Keratinocyte (primary cell): ENCODE results near the gene ENPP6. TPM values are rescaled to one million over a fixed set of nuclear protein-coding genes. Genes with fewer than 3 reads are reported as not detected.

Source experiments
- DNase-seq: peaks from one replicate; pipeline ENCODE4 v3.0.0-alpha.2; 2011; ENCODE audit warnings: low read depth, missing footprints, low spot score
- FAIRE-seq: peaks from 2 replicates; lab custom pipeline; 2011; peaks lifted over from hg19 to GRCh38; lab: Jason Lieb, UNC
- H2AFZ ChIP-seq: 2 replicates; pipeline ENCODE4 v1.6.0; 2012; ENCODE audit warnings: low read length, control low read depth, inconsistent platforms; ENCODE audit not compliant: control insufficient read depth
- H3K27ac ChIP-seq: 2 replicates; pipeline ENCODE4 v1.5.1; 2011; ENCODE audit warnings: low read length; ENCODE audit not compliant: control insufficient read depth, insufficient read depth
- H3K27me3 ChIP-seq: 3 replicates; pipeline ENCODE4 v1.6.0; 2011; ENCODE audit warnings: low read length; ENCODE audit not compliant: control insufficient read depth, insufficient read depth; ENCODE audit errors: extremely low read depth
- H3K36me3 ChIP-seq, 2 experiments: 2 replicates in 1 of 2; 3 replicates in 1 of 2; pipeline ENCODE4 v1.5.1; 2011; ENCODE audit warnings: low read length in 2 of 2, mild to moderate bottlenecking in 1 of 2; ENCODE audit not compliant: control insufficient read depth in 2 of 2, insufficient read depth in 2 of 2; ENCODE audit errors: extremely low read depth in 1 of 2
- H3K4me1 ChIP-seq: 3 replicates; pipeline ENCODE4 v1.5.1; 2011; ENCODE audit warnings: low read length; ENCODE audit not compliant: control insufficient read depth, insufficient read depth; ENCODE audit errors: extremely low read depth
- H3K4me2 ChIP-seq: 3 replicates; pipeline ENCODE4 v1.6.0; 2011; ENCODE audit warnings: low read depth, low read length; ENCODE audit not compliant: control insufficient read depth, insufficient read depth; ENCODE audit errors: extremely low read depth
- H3K4me3 ChIP-seq, 3 experiments: fragments of 200-600 bp in 1 of 3; sonication (generic) in 1 of 3; 2 replicates in 2 of 3; 3 replicates in 1 of 3; pipeline ENCODE4 v1.5.1; 2011 to 2016; ENCODE audit warnings: low read length in 3 of 3, mild to moderate bottlenecking in 3 of 3, control low read depth in 2 of 3, inconsistent platforms in 1 of 3, low read depth in 1 of 3, mixed read lengths in 1 of 3, mixed run types in 1 of 3, moderate library complexity in 1 of 3; ENCODE audit not compliant: control insufficient read depth in 2 of 3, insufficient read depth in 2 of 3; ENCODE audit errors: extremely low read depth in 1 of 3
- H3K79me2 ChIP-seq: 2 replicates; pipeline ENCODE4 v1.6.0; 2012; ENCODE audit warnings: low read length; ENCODE audit not compliant: control insufficient read depth, insufficient read depth
- H3K9ac ChIP-seq: 3 replicates; pipeline ENCODE4 v1.6.0; 2011; ENCODE audit warnings: low read length; ENCODE audit not compliant: control insufficient read depth, insufficient read depth; ENCODE audit errors: extremely low read depth
- H3K9me1 ChIP-seq: 3 replicates; pipeline ENCODE4 v1.6.0; 2011; ENCODE audit warnings: low read length; ENCODE audit not compliant: control insufficient read depth, insufficient read depth; ENCODE audit errors: extremely low read depth
- H3K9me3 ChIP-seq: 2 replicates; pipeline ENCODE4 v1.5.1; 2012; ENCODE audit warnings: low read depth, low read length; ENCODE audit not compliant: control insufficient read depth
- H4K20me1 ChIP-seq: 3 replicates; pipeline ENCODE4 v1.6.0; 2011; ENCODE audit warnings: low read length; ENCODE audit not compliant: control insufficient read depth, insufficient read depth; ENCODE audit errors: extremely low read depth
- CTCF ChIP-seq, 3 experiments: IDR thresholded peaks in 1 of 3; conservative IDR thresholded peaks in 1 of 3; optimal IDR thresholded peaks in 1 of 3; 2 replicates in 2 of 3; 3 replicates in 1 of 3; pipeline versions ENCODE3 to v1.5.1; 2011; ENCODE audit warnings: low read length in 3 of 3, mild to moderate bottlenecking in 3 of 3, moderate library complexity in 2 of 3, control low read depth in 1 of 3, inconsistent platforms in 1 of 3; ENCODE audit not compliant: insufficient read depth in 2 of 3; ENCODE audit errors: extremely low read depth in 1 of 3
- EZH2 ChIP-seq: IDR thresholded peaks from one replicate; pipeline ENCODE4 v1.6.1; 2012; ENCODE audit warnings: inconsistent platforms, mild to moderate bottlenecking, low read length, moderate library complexity
- dilution Hi-C: fragments of 300-500 bp; cut with MboI; formaldehyde crosslinking; loops from one replicate; pipeline ENCODE4 v1.7.0; 2020; ENCODE audit warnings: low sequenced_read_pairs; ENCODE audit not compliant: extremely low pct_ligation_motif_present
- polyA plus RNA-seq, 5 experiments: library from polyadenylated mRNA; depleted of rRNA in 3 of 5; stranded (reverse) in 3 of 5; stranded (forward) in 1 of 5; unstranded in 1 of 5; fragments of >200 nt; gene quantifications; 1 replicate in 1 of 5; 2 replicates in 3 of 5; 3 replicates in 1 of 5; pipeline versions ENCODE4 v1.2.1 to v1.2.3, GENCODE V29; 2011 to 2012; ENCODE audit warnings: missing spikeins in 2 of 5, low read depth in 1 of 5, low replicate concordance in 1 of 5

Gene ENPP6
- polyA plus RNA-seq, 1 donor (not counting 4 experiments of a cell fraction or from before 2014, with no cell fraction given): not detected

- FAIRE-seq (no peak), DNase-seq (no peak)
Observed at GRCh38 chr4:184111233-184111832, 106.3 kb downstream of the ENPP6 start.

GRCh38 chr4:184110452-184111224 lies 107.0 kb downstream of the ENPP6 start:
- DNase-seq (no peak), FAIRE-seq (no peak)
- Histone ChIP-seq H3K4me2 (no peak overlapping the region), H3K9me3 (no peaks in the 10 kb centered on the region), H3K79me2 (no peaks in the 10 kb centered on the region), H4K20me1 (no peaks in the 10 kb centered on the region), H3K4me3 (no peak overlapping the region), H2AFZ (no peak overlapping the region), H3K27ac (no peak overlapping the region), H3K27me3 (no peaks in the 10 kb centered on the region), H3K4me1 (no peaks in the 10 kb centered on the region), H3K9ac (no peak overlapping the region), H3K9me1 (no peaks in the 10 kb centered on the region), H3K36me3 (no peaks in the 10 kb centered on the region)
- dilution Hi-C loops: no loop called here
- TF ChIP-seq CTCF (optimal IDR thresholded peaks at IDR 0.05 in 1 of 3, IDR thresholded peaks at IDR 0.05 in 1 of 3, conservative IDR thresholded peaks at IDR 0.05 in 1 of 3; ENCODE audit: extremely low read depth in 1 of 3, insufficient read depth in 2 of 3, low read length in 3 of 3): no peak

More at GRCh38 chr4:184111233-184111832, 106.3 kb downstream of the ENPP6 start:
- H3K79me2 ChIP-seq: no peaks in the 10 kb centered on the region
- no peak overlapping the region for H3K9ac ChIP-seq
- H3K27me3 ChIP-seq: no peaks in the 10 kb centered on the region
- no peak overlapping the region for H3K4me3 ChIP-seq
- H3K27ac ChIP-seq: no peak overlapping the region
- dilution Hi-C loops: no loop called here
- no peaks in the 10 kb centered on the region for H3K9me3 ChIP-seq
- H3K4me1 ChIP-seq: no peaks in the 10 kb centered on the region
- H3K36me3 ChIP-seq: no peaks in the 10 kb centered on the region
- H3K4me2 ChIP-seq: no peak overlapping the region
- no peak overlapping the region for H2AFZ ChIP-seq
- no peak for TF ChIP-seq EZH2
- TF ChIP-seq CTCF (optimal IDR thresholded peaks at IDR 0.05 in 1 of 3, IDR thresholded peaks at IDR 0.05 in 1 of 3, conservative IDR thresholded peaks at IDR 0.05 in 1 of 3; ENCODE audit: extremely low read depth in 1 of 3, insufficient read depth in 2 of 3, low read length in 3 of 3): no peak
- H4K20me1 ChIP-seq: no peaks in the 10 kb centered on the region
- no peaks in the 10 kb centered on the region for H3K9me1 ChIP-seq
